Measurements from ENCODE around the gene CHCHD3.

The CHCHD3 gene

DNA sequence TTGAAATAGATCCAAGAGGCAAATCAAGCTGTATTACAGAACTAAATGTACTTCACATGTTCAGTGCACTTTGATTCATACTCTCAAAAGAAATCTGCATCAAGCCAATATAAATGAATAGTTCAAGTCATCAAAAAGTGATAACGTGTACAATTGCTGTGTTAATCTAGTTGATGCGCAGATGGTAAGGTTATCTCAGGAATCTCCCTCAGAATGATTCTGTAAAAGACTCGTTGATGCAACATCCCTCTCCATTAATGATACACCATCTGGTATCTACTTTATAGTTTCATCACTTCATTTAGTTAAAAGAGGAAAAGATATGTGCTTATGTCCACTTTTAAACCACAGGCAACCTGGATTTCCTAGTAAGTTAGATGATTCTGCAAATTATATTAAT lies 200.6 kb downstream of the CHCHD3 start:
- ATAC-seq = no peak

DNA sequence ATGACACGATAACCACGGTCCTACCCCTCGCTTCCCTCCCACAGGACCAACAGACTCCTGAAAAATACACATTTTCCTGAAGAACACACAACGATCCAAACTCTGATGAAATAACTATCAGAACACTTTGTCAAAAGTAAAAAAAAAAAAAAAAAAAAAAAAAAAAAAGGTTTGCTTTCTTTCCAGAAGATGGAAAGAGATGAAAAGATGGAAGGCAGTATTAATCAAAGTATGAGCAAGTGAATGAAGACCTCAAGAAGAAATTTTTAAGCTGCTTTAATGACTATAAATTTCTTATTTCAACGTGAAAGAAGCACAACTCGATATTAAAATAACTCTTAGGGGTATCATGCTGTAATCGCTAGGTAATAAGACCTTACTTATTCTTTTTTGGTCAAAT lies 202.3 kb downstream of the CHCHD3 start:
- ATAC-seq = no peak
- no peak for TF ChIP-seq ZC3H10 (CRISPR knock-in tag; IDR thresholded peaks at IDR 0.05)
- TF ChIP-seq ZNF8 (CRISPR knock-in tag; IDR thresholded peaks at IDR 0.05) = no peak
- TF ChIP-seq GLIS3 (CRISPR knock-in tag; IDR thresholded peaks at IDR 0.05) = no peak
- TF ChIP-seq, protein P1, sequence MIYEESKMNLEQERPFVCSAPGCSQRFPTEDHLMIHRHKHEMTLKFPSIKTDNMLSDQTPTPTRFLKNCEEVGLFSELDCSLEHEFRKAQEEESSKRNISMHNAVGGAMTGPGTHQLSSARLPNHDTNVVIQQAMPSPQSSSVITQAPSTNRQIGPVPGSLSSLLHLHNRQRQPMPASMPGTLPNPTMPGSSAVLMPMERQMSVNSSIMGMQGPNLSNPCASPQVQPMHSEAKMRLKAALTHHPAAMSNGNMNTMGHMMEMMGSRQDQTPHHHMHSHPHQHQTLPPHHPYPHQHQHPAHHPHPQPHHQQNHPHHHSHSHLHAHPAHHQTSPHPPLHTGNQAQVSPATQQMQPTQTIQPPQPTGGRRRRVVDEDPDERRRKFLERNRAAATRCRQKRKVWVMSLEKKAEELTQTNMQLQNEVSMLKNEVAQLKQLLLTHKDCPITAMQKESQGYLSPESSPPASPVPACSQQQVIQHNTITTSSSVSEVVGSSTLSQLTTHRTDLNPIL (CRISPR knock-in tag; IDR thresholded peaks at IDR 0.05; ENCODE audit: low read depth) = no peak
- no peak for TF ChIP-seq ISL1 (CRISPR knock-in tag; IDR thresholded peaks at IDR 0.05)
- TF ChIP-seq, protein P2, sequence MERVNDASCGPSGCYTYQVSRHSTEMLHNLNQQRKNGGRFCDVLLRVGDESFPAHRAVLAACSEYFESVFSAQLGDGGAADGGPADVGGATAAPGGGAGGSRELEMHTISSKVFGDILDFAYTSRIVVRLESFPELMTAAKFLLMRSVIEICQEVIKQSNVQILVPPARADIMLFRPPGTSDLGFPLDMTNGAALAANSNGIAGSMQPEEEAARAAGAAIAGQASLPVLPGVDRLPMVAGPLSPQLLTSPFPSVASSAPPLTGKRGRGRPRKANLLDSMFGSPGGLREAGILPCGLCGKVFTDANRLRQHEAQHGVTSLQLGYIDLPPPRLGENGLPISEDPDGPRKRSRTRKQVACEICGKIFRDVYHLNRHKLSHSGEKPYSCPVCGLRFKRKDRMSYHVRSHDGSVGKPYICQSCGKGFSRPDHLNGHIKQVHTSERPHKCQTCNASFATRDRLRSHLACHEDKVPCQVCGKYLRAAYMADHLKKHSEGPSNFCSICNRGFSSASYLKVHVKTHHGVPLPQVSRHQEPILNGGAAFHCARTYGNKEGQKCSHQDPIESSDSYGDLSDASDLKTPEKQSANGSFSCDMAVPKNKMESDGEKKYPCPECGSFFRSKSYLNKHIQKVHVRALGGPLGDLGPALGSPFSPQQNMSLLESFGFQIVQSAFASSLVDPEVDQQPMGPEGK (CRISPR knock-in tag; IDR thresholded peaks at IDR 0.05; ENCODE audit: borderline replicate concordance) = no peak
- TF ChIP-seq ZFP30 (CRISPR knock-in tag; IDR thresholded peaks at IDR 0.05) = no peak
- TF ChIP-seq, protein P3, sequence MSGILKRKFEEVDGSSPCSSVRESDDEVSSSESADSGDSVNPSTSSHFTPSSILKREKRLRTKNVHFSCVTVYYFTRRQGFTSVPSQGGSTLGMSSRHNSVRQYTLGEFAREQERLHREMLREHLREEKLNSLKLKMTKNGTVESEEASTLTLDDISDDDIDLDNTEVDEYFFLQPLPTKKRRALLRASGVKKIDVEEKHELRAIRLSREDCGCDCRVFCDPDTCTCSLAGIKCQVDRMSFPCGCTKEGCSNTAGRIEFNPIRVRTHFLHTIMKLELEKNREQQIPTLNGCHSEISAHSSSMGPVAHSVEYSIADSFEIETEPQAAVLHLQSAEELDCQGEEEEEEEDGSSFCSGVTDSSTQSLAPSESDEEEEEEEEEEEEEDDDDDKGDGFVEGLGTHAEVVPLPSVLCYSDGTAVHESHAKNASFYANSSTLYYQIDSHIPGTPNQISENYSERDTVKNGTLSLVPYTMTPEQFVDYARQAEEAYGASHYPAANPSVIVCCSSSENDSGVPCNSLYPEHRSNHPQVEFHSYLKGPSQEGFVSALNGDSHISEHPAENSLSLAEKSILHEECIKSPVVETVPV (CRISPR knock-in tag; IDR thresholded peaks at IDR 0.05) = no peak
- no peak for TF ChIP-seq ZFP3 (CRISPR knock-in tag; IDR thresholded peaks at IDR 0.05)
- no peak for TF ChIP-seq ZNF565 (CRISPR knock-in tag; conservative IDR thresholded peaks at IDR 0.05; ENCODE audit: low read depth)
- TF ChIP-seq CSDC2 (CRISPR knock-in tag; IDR thresholded peaks at IDR 0.05) = no peak
- TF ChIP-seq SNAI2 (CRISPR knock-in tag; IDR thresholded peaks at IDR 0.05) = no peak
- no peak for TF ChIP-seq RARB (CRISPR knock-in tag; IDR thresholded peaks at IDR 0.05)
- no peak for TF ChIP-seq OSR1 (CRISPR knock-in tag; IDR thresholded peaks at IDR 0.05)
- no peak for TF ChIP-seq ARNTL (CRISPR knock-in tag; IDR thresholded peaks at IDR 0.05; ENCODE audit: borderline replicate concordance, low read depth)
- TF ChIP-seq TOX (CRISPR knock-in tag; IDR thresholded peaks at IDR 0.05; ENCODE audit: borderline replicate concordance) = no peak
- no peak for TF ChIP-seq ESRRG (CRISPR knock-in tag; IDR thresholded peaks at IDR 0.05)

More for the DNA sequence above, 200.6 kb downstream of the CHCHD3 start:
- TF ChIP-seq SNAI2 (CRISPR knock-in tag; IDR thresholded peaks at IDR 0.05) (0 out of 2 replicates have a peak, but pooled peaks have one; percentile 46), GLIS3 (CRISPR knock-in tag; IDR thresholded peaks at IDR 0.05) (peak; percentile 54; the same call in 1 of the 2 replicates), ZNF70 (CRISPR knock-in tag; IDR thresholded peaks at IDR 0.05) (no peak), PPARA (CRISPR knock-in tag; IDR thresholded peaks at IDR 0.05; ENCODE audit: borderline replicate concordance) (no peak), ISL1 (CRISPR knock-in tag; IDR thresholded peaks at IDR 0.05) (peak; percentile 56; the same call in 1 of the 2 replicates), TCF4 (CRISPR knock-in tag; IDR thresholded peaks at IDR 0.05; ENCODE audit: borderline replicate concordance) (peak; percentile 79)
- TF ChIP-seq, protein P3 (CRISPR knock-in tag; IDR thresholded peaks at IDR 0.05) = 0 out of 2 replicates have a peak, but pooled peaks have one; percentile 41
- TF ChIP-seq, protein P4, sequence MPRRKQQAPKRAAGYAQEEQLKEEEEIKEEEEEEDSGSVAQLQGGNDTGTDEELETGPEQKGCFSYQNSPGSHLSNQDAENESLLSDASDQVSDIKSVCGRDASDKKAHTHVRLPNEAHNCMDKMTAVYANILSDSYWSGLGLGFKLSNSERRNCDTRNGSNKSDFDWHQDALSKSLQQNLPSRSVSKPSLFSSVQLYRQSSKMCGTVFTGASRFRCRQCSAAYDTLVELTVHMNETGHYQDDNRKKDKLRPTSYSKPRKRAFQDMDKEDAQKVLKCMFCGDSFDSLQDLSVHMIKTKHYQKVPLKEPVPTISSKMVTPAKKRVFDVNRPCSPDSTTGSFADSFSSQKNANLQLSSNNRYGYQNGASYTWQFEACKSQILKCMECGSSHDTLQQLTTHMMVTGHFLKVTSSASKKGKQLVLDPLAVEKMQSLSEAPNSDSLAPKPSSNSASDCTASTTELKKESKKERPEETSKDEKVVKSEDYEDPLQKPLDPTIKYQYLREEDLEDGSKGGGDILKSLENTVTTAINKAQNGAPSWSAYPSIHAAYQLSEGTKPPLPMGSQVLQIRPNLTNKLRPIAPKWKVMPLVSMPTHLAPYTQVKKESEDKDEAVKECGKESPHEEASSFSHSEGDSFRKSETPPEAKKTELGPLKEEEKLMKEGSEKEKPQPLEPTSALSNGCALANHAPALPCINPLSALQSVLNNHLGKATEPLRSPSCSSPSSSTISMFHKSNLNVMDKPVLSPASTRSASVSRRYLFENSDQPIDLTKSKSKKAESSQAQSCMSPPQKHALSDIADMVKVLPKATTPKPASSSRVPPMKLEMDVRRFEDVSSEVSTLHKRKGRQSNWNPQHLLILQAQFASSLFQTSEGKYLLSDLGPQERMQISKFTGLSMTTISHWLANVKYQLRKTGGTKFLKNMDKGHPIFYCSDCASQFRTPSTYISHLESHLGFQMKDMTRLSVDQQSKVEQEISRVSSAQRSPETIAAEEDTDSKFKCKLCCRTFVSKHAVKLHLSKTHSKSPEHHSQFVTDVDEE (CRISPR knock-in tag; IDR thresholded peaks at IDR 0.05) = peak; percentile 62; the same call in 1 of the 2 replicates

DNA sequence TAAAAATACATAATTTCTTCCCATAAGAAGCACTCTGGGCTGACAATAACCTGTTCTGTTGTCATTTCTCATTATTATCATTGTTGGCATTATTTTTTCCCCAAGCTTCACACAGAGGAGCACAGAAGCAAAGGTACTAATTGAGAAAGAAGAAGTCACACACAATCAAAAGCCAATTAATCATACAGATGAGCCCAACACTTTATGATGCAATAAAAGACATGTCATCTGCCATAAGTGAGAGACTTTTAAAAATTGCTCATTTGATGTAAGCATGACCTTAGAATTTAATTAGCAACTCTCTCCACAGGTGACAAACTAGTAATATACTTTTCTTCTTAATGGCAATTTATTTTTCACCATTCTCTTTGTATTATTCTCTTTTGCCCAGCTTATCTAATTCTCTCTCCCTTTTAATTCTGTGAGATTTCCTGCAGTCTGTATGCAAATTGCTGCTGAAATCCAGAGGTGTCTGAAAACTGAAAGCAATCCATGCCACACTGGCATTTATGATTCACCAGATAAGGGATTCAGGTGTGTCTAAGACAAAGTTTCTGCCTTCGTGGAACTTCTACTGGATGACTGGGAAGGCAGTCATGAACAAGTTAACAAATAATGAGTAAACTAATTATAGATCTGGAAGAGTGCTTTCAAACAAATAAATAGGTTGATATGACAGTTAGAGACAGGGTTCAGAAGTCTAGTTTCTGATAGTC lies 203.5 kb downstream of the CHCHD3 start:
- TF ChIP-seq ZNF8 (CRISPR knock-in tag; IDR thresholded peaks at IDR 0.05) (no peak), ESRRG (CRISPR knock-in tag; IDR thresholded peaks at IDR 0.05) (no peak), GLIS3 (CRISPR knock-in tag; IDR thresholded peaks at IDR 0.05) (no peak), TOX (CRISPR knock-in tag; IDR thresholded peaks at IDR 0.05; ENCODE audit: borderline replicate concordance) (no peak), BACH2 (CRISPR knock-in tag; IDR thresholded peaks at IDR 0.05; ENCODE audit: borderline replicate concordance) (no peak), ZFP3 (CRISPR knock-in tag; IDR thresholded peaks at IDR 0.05) (no peak), SNAI2 (CRISPR knock-in tag; IDR thresholded peaks at IDR 0.05) (no peak), ISL1 (CRISPR knock-in tag; IDR thresholded peaks at IDR 0.05) (no peak), ARNTL (CRISPR knock-in tag; IDR thresholded peaks at IDR 0.05; ENCODE audit: borderline replicate concordance, low read depth) (no peak), RARB (CRISPR knock-in tag; IDR thresholded peaks at IDR 0.05) (no peak), TCF4 (CRISPR knock-in tag; IDR thresholded peaks at IDR 0.05; ENCODE audit: borderline replicate concordance) (no peak)
- TF ChIP-seq, protein P2 (CRISPR knock-in tag; IDR thresholded peaks at IDR 0.05; ENCODE audit: borderline replicate concordance) = no peak
- TF ChIP-seq, protein P3 (CRISPR knock-in tag; IDR thresholded peaks at IDR 0.05) = no peak
- ATAC-seq = no peak

Data from SK-N-SH treated with all-trans-retinoic acid at 6 μM for 48 hours (cell line).